T-helper 17 cell (primary cell): Measurements from ENCODE around the gene CPN2. TPM values are rescaled to one million over a fixed set of nuclear protein-coding genes. Genes with fewer than 3 reads are reported as not detected.
A peak's percentile ranks its signal among the peaks of the same experiment; 100 is the strongest.

Experiments used
- ATAC-seq: fragments of 150-1000 bp; cut with Tn5 transposase; 2 replicates; pipeline ENCODE4 v1.10.0; 2021; ENCODE audit warnings: mild to moderate bottlenecking, moderate library complexity
- DNase-seq, 3 donors: peaks; one replicate each; pipeline versions ENCODE4 v3.0.0 to v3.0.0-alpha.2; 2020 to 2021
- H3K9me3 ChIP-seq: one replicate; pipeline ENCODE4 v1.7.0; 2013; ENCODE audit warnings: low read length, mild to moderate bottlenecking; ENCODE audit not compliant: control insufficient read depth, poor library complexity, severe bottlenecking
- H3K27ac Mint-ChIP-seq: one replicate; pipeline ENCODE4 v1.8.0; 2022; ENCODE audit warnings: mild to moderate bottlenecking, moderate library complexity, mixed read lengths
- H3K27me3 Mint-ChIP-seq: one replicate; pipeline ENCODE4 v1.8.0; 2022; ENCODE audit warnings: mixed read lengths
- H3K36me3 Mint-ChIP-seq: one replicate; pipeline ENCODE4 v1.8.0; 2022; ENCODE audit warnings: low read depth, mixed read lengths
- H3K4me1 Mint-ChIP-seq: one replicate; pipeline ENCODE4 v1.8.0; 2022; ENCODE audit warnings: mild to moderate bottlenecking, mixed read lengths
- H3K4me3 Mint-ChIP-seq: one replicate; pipeline ENCODE4 v1.8.0; 2022; ENCODE audit warnings: mild to moderate bottlenecking, moderate library complexity, mixed read lengths
- total RNA-seq, 4 donors: library from RNA in 2 of 4; stranded (reverse) in 2 of 4; gene quantifications; one replicate each; pipeline ENCODE4 v1.2.3 and lab custom pipeline; 2022 to 2026

The CPN2 gene
- total RNA-seq, 2 donors from 2014 or later, result not detected

- Mint-ChIP-seq H3K4me1 (peaks cover 12% of the 10 kb centered on the region), H3K27ac (no peak overlapping the region), H3K36me3 (no peaks in the 10 kb centered on the region), H3K27me3 (peaks cover 21% of the 10 kb centered on the region), H3K4me3 (no peak overlapping the region)
- DNase-seq (no peak), ATAC-seq (no peak)
- no peaks in the 10 kb centered on the region for H3K9me3 ChIP-seq
Observed at GRCh38 chr3:194318511-194319161, 32.5 kb downstream of the CPN2 start.

GRCh38 chr3:194316918-194317317, 34.2 kb downstream of the CPN2 start:
- no peaks in the 10 kb centered on the region for H3K36me3 Mint-ChIP-seq
- peak overlapping the region; percentile 24 for H3K27ac Mint-ChIP-seq
- peaks cover 10% of the 10 kb centered on the region for H3K4me1 Mint-ChIP-seq
- H3K27me3 Mint-ChIP-seq, result peaks cover 21% of the 10 kb centered on the region
- H3K9me3 ChIP-seq, result no peaks in the 10 kb centered on the region
- ATAC-seq (no peak), DNase-seq (no peak)
- no peak overlapping the region for H3K4me3 Mint-ChIP-seq

GRCh38 chr3:194315965-194316361, 35.2 kb downstream of the CPN2 start:
- ATAC-seq (peak; percentile 53), DNase-seq (no peak)
- no peaks in the 10 kb centered on the region for H3K36me3 Mint-ChIP-seq
- peaks cover 10% of the 10 kb centered on the region for H3K4me1 Mint-ChIP-seq
- peak overlapping the region; percentile 31 for H3K4me3 Mint-ChIP-seq
- peaks cover 21% of the 10 kb centered on the region for H3K27me3 Mint-ChIP-seq
- peak overlapping the region; percentile 24 for H3K27ac Mint-ChIP-seq
- H3K9me3 ChIP-seq, result no peaks in the 10 kb centered on the region

GRCh38 chr3:194315088-194315964, 35.8 kb downstream of the CPN2 start:
- no peaks in the 10 kb centered on the region for H3K9me3 ChIP-seq
- Mint-ChIP-seq H3K4me1 (peaks cover 10% of the 10 kb centered on the region), H3K36me3 (no peaks in the 10 kb centered on the region), H3K27me3 (peaks cover 21% of the 10 kb centered on the region), H3K27ac (no peak overlapping the region), H3K4me3 (peak overlapping the region; percentile 92)
- ATAC-seq (peak; percentile 93), DNase-seq (peak; percentile 70 to 83 (median 78))

DNA sequence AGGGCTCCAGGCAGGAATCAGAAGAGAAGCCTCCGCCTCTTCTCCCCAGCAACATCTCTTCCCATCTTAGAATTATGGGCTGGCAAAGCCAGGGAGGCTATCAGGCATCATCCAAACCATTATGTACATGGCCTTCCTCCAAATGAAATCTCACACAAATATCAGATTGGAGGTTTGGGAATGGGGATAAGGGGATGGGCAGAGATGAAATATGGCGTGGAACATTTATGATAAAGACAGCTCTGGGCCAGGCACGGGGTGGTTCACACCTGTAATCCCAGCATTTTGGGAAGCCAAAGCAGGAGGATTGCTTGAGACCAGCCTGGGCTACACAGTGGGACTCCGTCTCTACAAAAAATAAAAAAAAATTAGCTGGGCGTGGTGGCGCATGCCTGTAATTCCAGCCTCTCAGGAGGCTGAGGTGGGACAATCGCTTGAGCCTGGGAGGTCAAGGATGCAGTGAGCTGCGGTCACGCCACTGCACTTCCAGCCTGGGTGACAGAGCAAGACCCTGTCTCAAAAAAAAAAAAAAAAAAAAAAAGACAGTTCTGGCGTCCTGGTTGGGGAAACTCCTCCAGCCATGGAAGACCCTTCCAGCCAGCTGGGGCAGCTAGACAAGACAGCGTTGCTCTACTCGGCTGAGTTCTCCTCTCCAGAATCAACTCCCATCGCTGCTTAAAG, 36.6 kb downstream of the CPN2 start:
- Mint-ChIP-seq H3K27me3 (peaks cover 21% of the 10 kb centered on the region), H3K27ac (no peak overlapping the region), H3K4me1 (peaks cover 13% of the 10 kb centered on the region), H3K4me3 (peak overlapping the region; percentile 92), H3K36me3 (no peaks in the 10 kb centered on the region)
- ATAC-seq (no peak), DNase-seq (no peak)
- no peaks in the 10 kb centered on the region for H3K9me3 ChIP-seq

- H3K27me3 Mint-ChIP-seq, result peaks cover 21% of the 10 kb centered on the region
- no peaks in the 10 kb centered on the region for H3K9me3 ChIP-seq
- H3K36me3 Mint-ChIP-seq, result no peaks in the 10 kb centered on the region
- H3K4me3 Mint-ChIP-seq, result peak overlapping the region; percentile 33
- H3K27ac Mint-ChIP-seq, result no peak overlapping the region
- no peak for DNase-seq
- ATAC-seq, result no peak
- peaks cover 19% of the 10 kb centered on the region for H3K4me1 Mint-ChIP-seq
Observed at GRCh38 chr3:194313560-194314387, 37.4 kb downstream of the CPN2 start.

- ATAC-seq (no peak), DNase-seq (no peak)
- peaks cover 23% of the 10 kb centered on the region for H3K4me1 Mint-ChIP-seq
- no peak overlapping the region for H3K27ac Mint-ChIP-seq
- H3K36me3 Mint-ChIP-seq, result no peaks in the 10 kb centered on the region
- peak overlapping the region; percentile 41 for H3K4me3 Mint-ChIP-seq
- peaks cover 15% of the 10 kb centered on the region for H3K27me3 Mint-ChIP-seq
- no peaks in the 10 kb centered on the region for H3K9me3 ChIP-seq
Observed at GRCh38 chr3:194312743-194313281, 38.3 kb downstream of the CPN2 start.

DNA sequence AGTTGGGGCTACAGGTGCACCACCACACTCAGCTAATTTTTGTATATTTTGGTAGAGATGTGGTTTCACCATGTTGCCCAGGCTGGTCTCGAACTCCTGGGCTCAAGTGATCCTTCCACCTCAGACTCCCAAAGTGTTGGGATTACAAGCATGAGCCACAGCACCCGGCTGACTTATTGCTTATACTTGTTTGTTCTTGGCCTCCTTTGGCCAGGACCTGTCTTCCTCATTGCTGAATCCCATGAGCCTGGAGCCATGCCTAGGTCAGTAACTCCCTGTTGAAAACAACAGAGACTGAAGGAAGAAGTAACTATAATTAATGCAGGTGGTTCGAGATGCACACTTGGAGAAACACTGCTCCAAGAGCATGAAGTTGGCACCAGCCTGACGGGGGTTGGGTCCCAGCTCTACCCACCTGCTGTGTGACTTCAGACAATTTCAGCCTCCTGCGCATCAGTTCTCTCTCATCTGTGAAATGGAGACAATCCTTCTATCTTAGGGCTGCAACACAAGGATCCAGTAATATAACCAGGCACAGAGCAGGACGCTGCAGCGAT, 38.9 kb downstream of the CPN2 start:
- Mint-ChIP-seq H3K4me3 (peak overlapping the region; percentile 41), H3K27ac (no peak overlapping the region), H3K4me1 (peaks cover 28% of the 10 kb centered on the region), H3K27me3 (peaks cover 12% of the 10 kb centered on the region), H3K36me3 (no peaks in the 10 kb centered on the region)
- DNase-seq (no peak), ATAC-seq (no peak)
- H3K9me3 ChIP-seq, result no peaks in the 10 kb centered on the region

GRCh38 chr3:194311000-194311399, 40.1 kb downstream of the CPN2 start:
- no peaks in the 10 kb centered on the region for H3K9me3 ChIP-seq
- no peak for DNase-seq
- ATAC-seq, result no peak
- H3K4me1 Mint-ChIP-seq, result peaks cover 34% of the 10 kb centered on the region
- no peaks in the 10 kb centered on the region for H3K27me3 Mint-ChIP-seq
- H3K4me3 Mint-ChIP-seq, result no peak overlapping the region
- H3K27ac Mint-ChIP-seq, result no peak overlapping the region
- no peaks in the 10 kb centered on the region for H3K36me3 Mint-ChIP-seq

GRCh38 chr3:194310060-194310835, 40.9 kb downstream of the CPN2 start:
- peaks cover 36% of the 10 kb centered on the region for H3K4me1 Mint-ChIP-seq
- H3K4me3 Mint-ChIP-seq, result no peak overlapping the region
- no peak for DNase-seq

DNA sequence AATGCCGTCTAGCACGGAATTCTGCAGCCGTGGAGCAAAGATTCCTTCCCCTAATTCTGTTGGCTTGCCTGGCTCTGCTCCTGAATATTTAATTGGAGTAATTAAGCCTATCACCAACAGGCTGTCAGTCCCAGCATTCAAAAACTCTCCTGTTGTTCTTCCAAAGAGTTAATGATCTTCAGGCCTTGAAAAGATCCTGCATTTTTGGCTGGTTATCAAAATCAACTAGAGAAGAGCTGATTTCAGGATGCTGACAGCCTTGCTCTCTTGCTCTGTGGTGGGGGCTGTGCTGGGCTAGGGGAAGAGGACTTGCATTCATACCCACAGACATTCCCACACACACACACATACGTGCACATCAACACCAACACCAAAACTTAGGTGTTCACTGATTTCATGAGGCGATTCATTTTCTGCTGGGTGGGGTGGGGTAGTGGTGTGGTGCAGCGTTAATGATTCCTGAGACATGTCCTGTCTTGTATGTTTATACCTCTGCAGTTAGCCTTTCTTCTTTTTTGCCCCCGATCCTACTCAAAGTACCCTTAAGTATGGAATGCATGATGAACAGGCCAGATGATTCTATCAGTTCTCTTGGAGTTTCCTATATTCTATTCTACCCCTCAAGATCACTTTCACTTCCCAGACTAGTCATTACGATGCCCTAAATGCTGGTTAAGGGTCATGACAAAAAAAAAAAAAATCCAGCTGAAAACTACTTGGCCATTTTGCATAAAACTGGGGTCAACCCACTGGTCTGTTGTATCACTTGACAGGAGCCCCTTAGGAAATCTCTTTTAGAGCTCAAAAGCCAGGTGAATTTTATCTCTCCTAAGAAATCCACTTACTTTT, 42.3 kb downstream of the CPN2 start:
- DNase-seq, result no peak
- no peak for ATAC-seq
- Mint-ChIP-seq H3K36me3 (no peaks in the 10 kb centered on the region), H3K4me3 (no peak overlapping the region), H3K27me3 (no peaks in the 10 kb centered on the region), H3K4me1 (peaks cover 39% of the 10 kb centered on the region), H3K27ac (no peak overlapping the region)
- H3K9me3 ChIP-seq, result no peaks in the 10 kb centered on the region

More at GRCh38 chr3:194310060-194310835, 40.9 kb downstream of the CPN2 start:
- no peaks in the 10 kb centered on the region for H3K36me3 Mint-ChIP-seq
- H3K27me3 Mint-ChIP-seq, result no peaks in the 10 kb centered on the region
- no peaks in the 10 kb centered on the region for H3K9me3 ChIP-seq
- no peak for ATAC-seq
- H3K27ac Mint-ChIP-seq, result no peak overlapping the region
